GM12878 (cell line): ENCODE data around the gene C6orf62.

Experiments used
- ATF3 ChIP-seq: IDR thresholded peaks from 2 replicates; pipeline ENCODE4 v1.6.1; 2011; ENCODE audit warnings: low read depth, mild to moderate bottlenecking, low read length, moderate library complexity, borderline replicate concordance; ENCODE audit errors: extremely low read depth
- BRCA1 ChIP-seq: IDR thresholded peaks from 2 replicates; pipeline ENCODE4 v1.6.1; 2011; ENCODE audit warnings: low read depth, low read length, improper control_type of control experiment
- CHD1 ChIP-seq: IDR thresholded peaks from 2 replicates; pipeline ENCODE4 v1.6.1; 2012; ENCODE audit warnings: low read depth, low read length, improper control_type of control experiment
- EZH2 ChIP-seq: IDR thresholded peaks from 2 replicates; pipeline ENCODE4 v1.6.1; 2012; ENCODE audit warnings: low read depth, mild to moderate bottlenecking, control low read depth, inconsistent platforms, low read length, borderline replicate concordance; ENCODE audit not compliant: control insufficient read depth
- FOXK2 ChIP-seq: fragments of 450-650 bp; IDR thresholded peaks from 2 replicates; pipeline ENCODE4 v1.6.1; 2017; ENCODE audit warnings: mild to moderate bottlenecking, moderate library complexity
- GABPA ChIP-seq: IDR thresholded peaks from 2 replicates; pipeline ENCODE4 v1.6.1; 2014; ENCODE audit warnings: antibody characterized with exemption, low read depth, mild to moderate bottlenecking, inconsistent platforms
- NR2C2 ChIP-seq: IDR thresholded peaks from 2 replicates; pipeline ENCODE4 v1.6.1; 2011; ENCODE audit warnings: borderline replicate concordance, low read depth; ENCODE audit not compliant: control insufficient read depth, insufficient read length
- TAF1 ChIP-seq: IDR thresholded peaks from 2 replicates; pipeline ENCODE4 v1.6.1; 2011; ENCODE audit warnings: mild to moderate bottlenecking, low read depth, low read length, borderline replicate concordance
- TBL1XR1 ChIP-seq: IDR thresholded peaks from 2 replicates; pipeline ENCODE4 v1.6.1; 2012; ENCODE audit warnings: low read depth, low read length, improper control_type of control experiment
- YY1 ChIP-seq: IDR thresholded peaks from 2 replicates; pipeline ENCODE4 v1.6.1; 2011; ENCODE audit warnings: low read depth, mild to moderate bottlenecking, low read length
- TF ChIP-seq, protein P1 (sequence below): IDR thresholded peaks from 2 replicates; pipeline ENCODE4 v1.6.1; 2012; ENCODE audit warnings: low read depth, low read length, improper control_type of control experiment

DNA sequence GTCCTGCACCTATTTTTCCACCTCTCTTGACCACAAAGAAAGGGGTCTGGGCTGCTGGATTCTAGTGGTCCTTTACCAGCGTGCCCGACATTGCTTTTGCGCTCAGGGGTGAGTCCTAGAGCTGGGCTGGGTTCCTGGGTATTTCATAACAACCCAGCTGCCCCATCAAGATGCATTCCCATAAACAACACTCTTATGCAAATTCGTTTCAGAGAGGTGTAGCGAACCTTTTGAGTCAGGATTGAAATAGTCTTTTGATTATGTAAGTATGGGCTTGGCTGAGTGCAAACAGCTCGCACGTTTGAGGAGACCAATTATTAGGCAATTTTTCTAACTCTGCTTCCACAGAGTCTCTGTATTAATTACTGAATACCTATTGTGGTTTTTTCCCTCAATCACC, 38.4 kb downstream of the C6orf62 start:
- no peak for TF ChIP-seq CHD1
- TF ChIP-seq YY1, result no peak
- no peak for TF ChIP-seq EZH2
- TF ChIP-seq GABPA, result no peak
- no peak for TF ChIP-seq TAF1
- TF ChIP-seq FOXK2, result no peak
- no peak for TF ChIP-seq BRCA1
- TF ChIP-seq NR2C2, result no peak
- TF ChIP-seq, protein P1, sequence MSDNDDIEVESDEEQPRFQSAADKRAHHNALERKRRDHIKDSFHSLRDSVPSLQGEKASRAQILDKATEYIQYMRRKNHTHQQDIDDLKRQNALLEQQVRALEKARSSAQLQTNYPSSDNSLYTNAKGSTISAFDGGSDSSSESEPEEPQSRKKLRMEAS, result no peak
- no peak for TF ChIP-seq ATF3
- TF ChIP-seq TBL1XR1, result no peak
